CD4-positive, CD25-positive, alpha-beta regulatory T cell (primary cell): ENCODE results near the gene NUDCD3. TPM values are rescaled to one million over a fixed set of nuclear protein-coding genes. Genes with fewer than 3 reads are reported as not detected.
A peak's percentile ranks its signal among the peaks of the same experiment; 100 is the strongest.

ENCODE experiments used
- ATAC-seq, 2 donors: fragments of 150-1000 bp; cut with Tn5 transposase; one replicate each; pipeline ENCODE4 v1.10.0; 2021; ENCODE audit warnings: low read depth in 2 of 2, moderate number of reproducible peaks in 2 of 2, moderate library complexity in 1 of 2
- DNase-seq, 3 donors: peaks; one replicate each; pipeline versions ENCODE4 v3.0.0 to v3.0.0-alpha.2; 2012 to 2022; ENCODE audit warnings: mixed read lengths in 1 of 3
- H3K27ac ChIP-seq: one replicate; pipeline ENCODE4 v1.7.0; 2013; ENCODE audit warnings: mild to moderate bottlenecking, low read length; ENCODE audit not compliant: insufficient read depth, poor library complexity, severe bottlenecking
- H3K27me3 ChIP-seq: one replicate; pipeline ENCODE4 v1.7.0; 2013; ENCODE audit warnings: low read length; ENCODE audit not compliant: control insufficient read depth, insufficient read depth
- H3K36me3 ChIP-seq: one replicate; pipeline ENCODE4 v1.7.0; 2013; ENCODE audit warnings: mild to moderate bottlenecking, low read length, moderate library complexity; ENCODE audit not compliant: control insufficient read depth, insufficient read depth
- H3K4me1 ChIP-seq: 2 replicates; pipeline ENCODE4 v1.7.0; 2013; ENCODE audit warnings: mild to moderate bottlenecking, low read length; ENCODE audit not compliant: insufficient read depth, control insufficient read depth, poor library complexity, severe bottlenecking
- H3K4me3 ChIP-seq: one replicate; pipeline ENCODE4 v1.7.0; 2013; ENCODE audit warnings: low read depth, mild to moderate bottlenecking, low read length, moderate library complexity
- H3K9me3 ChIP-seq, 2 experiments: 1 replicate in 1 of 2; 2 replicates in 1 of 2; pipeline ENCODE4 v1.7.0; 2013; ENCODE audit warnings: low read length in 2 of 2, mild to moderate bottlenecking in 1 of 2, moderate library complexity in 1 of 2; ENCODE audit not compliant: control insufficient read depth in 2 of 2
- H3K27ac Mint-ChIP-seq, 3 donors: one replicate each; pipeline ENCODE4 v1.8.0; 2020 to 2022; ENCODE audit warnings: mild to moderate bottlenecking in 3 of 3, mixed read lengths in 3 of 3, moderate library complexity in 2 of 3
- H3K27me3 Mint-ChIP-seq: one replicate; pipeline ENCODE4 v1.8.0; 2022; ENCODE audit warnings: mild to moderate bottlenecking, mixed read lengths
- H3K36me3 Mint-ChIP-seq: one replicate; pipeline ENCODE4 v1.8.0; 2020; ENCODE audit warnings: mixed read lengths
- H3K4me1 Mint-ChIP-seq, 4 donors: one replicate each; pipeline ENCODE4 v1.8.0; 2020 to 2022; ENCODE audit warnings: mixed read lengths in 4 of 4, mild to moderate bottlenecking in 1 of 4
- H3K4me3 Mint-ChIP-seq, 4 donors: one replicate each; pipeline ENCODE4 v1.8.0; 2020 to 2022; ENCODE audit warnings: mild to moderate bottlenecking in 4 of 4, mixed read lengths in 4 of 4, moderate library complexity in 3 of 4
- H3K9me3 Mint-ChIP-seq, 7 donors: one replicate each; pipeline ENCODE4 v1.8.0; 2020 to 2022; ENCODE audit warnings: mixed read lengths in 7 of 7, mild to moderate bottlenecking in 3 of 7, moderate library complexity in 2 of 7
- polyA plus RNA-seq, 4 donors: library from polyadenylated mRNA; unstranded; fragments of 300-500 nt; fragmentation: Illumina TruSeq; gene quantifications; one replicate each; pipeline ENCODE4 v1.2.3, GENCODE V29; 2021
- total RNA-seq: library from RNA; stranded (reverse); gene quantifications from one replicate; pipeline ENCODE4 v1.2.3, GENCODE V29; 2022

NUDCD3 gene
- total and polyA plus RNA-seq, 5 donors from 2014 or later, result 55.6 to 85.6 (median 70.1) TPM

DNA sequence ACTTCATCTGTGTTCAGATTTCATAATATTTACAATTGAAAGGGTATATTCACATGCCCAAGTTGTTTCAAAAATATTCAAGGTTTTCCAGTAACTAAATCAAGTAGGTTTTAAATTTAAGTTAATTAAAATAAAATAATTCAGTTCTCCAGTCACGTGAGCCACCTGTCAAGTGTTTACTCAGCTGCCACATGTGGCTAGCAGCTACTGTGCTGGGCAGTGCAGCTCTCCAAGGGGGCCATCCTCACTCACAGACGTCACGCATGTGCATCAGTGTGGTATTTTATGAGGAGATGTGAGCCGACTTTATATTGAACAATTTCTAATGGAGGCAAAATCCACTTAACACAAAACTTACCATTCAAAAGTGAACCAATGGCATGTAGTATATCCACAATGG is 95.4 kb downstream of the NUDCD3 start:
- Mint-ChIP-seq H3K4me1 (peaks cover 0 to 5% (median 0%) of the 10 kb centered on the region in 4 donors), H3K4me3 (no peak overlapping the region), H3K9me3 (no peaks in the 10 kb centered on the region), H3K27me3 (no peaks in the 10 kb centered on the region), H3K36me3 (peaks cover 30% of the 10 kb centered on the region), H3K27ac (peak overlapping the region in 1 of 3 donors; percentile 25)
- Histone ChIP-seq H3K27ac (no peak overlapping the region), H3K36me3 (peaks cover 74% of the 10 kb centered on the region), H3K27me3 (no peaks in the 10 kb centered on the region), H3K9me3 (no peaks in the 10 kb centered on the region), H3K4me1 (no peaks in the 10 kb centered on the region), H3K4me3 (no peak overlapping the region)
- DNase-seq, result no peak
- no peak for ATAC-seq

DNA sequence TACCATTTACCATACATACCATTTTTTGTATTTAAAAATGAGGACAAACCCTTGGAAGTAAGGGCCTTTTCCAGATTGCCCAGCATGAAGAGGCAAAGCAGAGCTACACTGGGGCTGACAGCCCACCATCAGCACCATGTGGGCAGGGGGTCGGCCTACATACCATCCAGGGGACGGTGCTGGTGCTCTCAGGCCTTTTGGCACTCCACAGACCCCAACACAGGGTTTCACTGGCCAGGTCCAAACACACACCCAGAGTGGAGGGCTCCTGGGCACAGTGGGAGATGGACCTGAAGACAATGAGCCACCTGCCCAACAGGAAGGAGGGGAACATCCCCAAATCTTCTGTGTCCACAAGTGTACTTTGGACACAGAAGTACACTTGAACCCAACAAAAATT is 95.8 kb downstream of the NUDCD3 start:
- H3K4me3 Mint-ChIP-seq, result no peak overlapping the region
- no peak overlapping the region for H3K27ac Mint-ChIP-seq
- H3K9me3 Mint-ChIP-seq, result no peaks in the 10 kb centered on the region
- H3K4me1 Mint-ChIP-seq, result peaks cover 0 to 5% (median 0%) of the 10 kb centered on the region in 4 donors
- peaks cover 28% of the 10 kb centered on the region for H3K36me3 Mint-ChIP-seq
- H3K36me3 ChIP-seq, result peaks cover 73% of the 10 kb centered on the region
- no peaks in the 10 kb centered on the region for H3K4me1 ChIP-seq
- no peak overlapping the region for H3K4me3 ChIP-seq
- DNase-seq, result no peak
- no peaks in the 10 kb centered on the region for H3K27me3 ChIP-seq
- H3K9me3 ChIP-seq, result no peaks in the 10 kb centered on the region
- H3K27me3 Mint-ChIP-seq, result no peaks in the 10 kb centered on the region
- H3K27ac ChIP-seq, result no peak overlapping the region
- no peak for ATAC-seq

DNA sequence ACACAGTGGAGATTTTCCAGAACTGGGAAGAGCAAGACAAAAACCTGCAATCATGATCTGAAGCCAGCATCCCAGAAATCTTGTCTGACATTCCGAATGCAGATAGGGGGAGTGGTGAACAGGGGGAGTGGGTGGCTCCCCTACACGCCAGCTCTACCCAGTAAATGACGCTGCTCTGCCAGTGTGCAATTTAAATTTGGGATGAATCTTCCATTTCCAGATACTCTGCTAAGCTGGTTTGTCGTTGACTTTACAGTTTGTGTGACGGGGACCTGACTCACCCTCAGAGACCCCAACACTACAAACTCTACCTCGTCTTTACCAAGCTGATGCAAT is 96.4 kb downstream of the NUDCD3 start:
- H3K27me3 ChIP-seq, result no peaks in the 10 kb centered on the region
- no peak overlapping the region for H3K27ac ChIP-seq
- Mint-ChIP-seq H3K4me1 (peaks cover 0 to 8% (median 0%) of the 10 kb centered on the region in 4 donors), H3K36me3 (peaks cover 23% of the 10 kb centered on the region), H3K27ac (no peak overlapping the region), H3K27me3 (no peaks in the 10 kb centered on the region), H3K9me3 (no peaks in the 10 kb centered on the region), H3K4me3 (no peak overlapping the region)
- H3K4me3 ChIP-seq, result no peak overlapping the region
- H3K36me3 ChIP-seq, result peaks cover 73% of the 10 kb centered on the region
- DNase-seq (no peak), ATAC-seq (no peak)
- H3K4me1 ChIP-seq, result no peaks in the 10 kb centered on the region
- no peaks in the 10 kb centered on the region for H3K9me3 ChIP-seq

GRCh38 chr7:44393238-44394111 is 97.0 kb downstream of the NUDCD3 start:
- H3K9me3 ChIP-seq, result no peaks in the 10 kb centered on the region
- no peaks in the 10 kb centered on the region for H3K27me3 Mint-ChIP-seq
- ATAC-seq (no peak), DNase-seq (no peak)
- peaks cover 21% of the 10 kb centered on the region for H3K36me3 Mint-ChIP-seq
- H3K36me3 ChIP-seq, result peaks cover 73% of the 10 kb centered on the region
- no peak overlapping the region for H3K4me3 ChIP-seq
- H3K4me1 ChIP-seq, result no peaks in the 10 kb centered on the region
- no peak overlapping the region for H3K27ac ChIP-seq
- H3K4me1 Mint-ChIP-seq, result peaks cover 0 to 6% (median 0%) of the 10 kb centered on the region in 4 donors
- H3K9me3 Mint-ChIP-seq, result no peaks in the 10 kb centered on the region
- peak overlapping the region in 2 of 3 donors; percentile 32 to 73 for H3K27ac Mint-ChIP-seq
- H3K4me3 Mint-ChIP-seq, result no peak overlapping the region
- no peaks in the 10 kb centered on the region for H3K27me3 ChIP-seq

GRCh38 chr7:44392618-44393010 is 97.8 kb downstream of the NUDCD3 start:
- DNase-seq (no peak), ATAC-seq (no peak)
- H3K27ac ChIP-seq, result no peak overlapping the region
- peak overlapping the region in 1 of 3 donors; percentile 73 for H3K27ac Mint-ChIP-seq
- H3K36me3 ChIP-seq, result peaks cover 76% of the 10 kb centered on the region
- no peak overlapping the region for H3K4me3 ChIP-seq
- H3K27me3 ChIP-seq, result no peaks in the 10 kb centered on the region
- peaks cover 0 to 3% (median 1%) of the 10 kb centered on the region in 4 donors for H3K4me1 Mint-ChIP-seq
- H3K9me3 ChIP-seq, result no peaks in the 10 kb centered on the region
- H3K36me3 Mint-ChIP-seq, result peaks cover 15% of the 10 kb centered on the region
- H3K27me3 Mint-ChIP-seq, result no peaks in the 10 kb centered on the region
- no peaks in the 10 kb centered on the region for H3K4me1 ChIP-seq
- H3K9me3 Mint-ChIP-seq, result no peaks in the 10 kb centered on the region
- H3K4me3 Mint-ChIP-seq, result no peak overlapping the region

- Histone ChIP-seq H3K4me3 (no peak overlapping the region), H3K36me3 (peaks cover 76% of the 10 kb centered on the region), H3K27ac (no peak overlapping the region), H3K9me3 (no peaks in the 10 kb centered on the region), H3K27me3 (no peaks in the 10 kb centered on the region), H3K4me1 (no peaks in the 10 kb centered on the region)
- Mint-ChIP-seq H3K4me1 (peaks cover 0 to 3% (median 1%) of the 10 kb centered on the region in 4 donors), H3K9me3 (no peaks in the 10 kb centered on the region), H3K27me3 (no peaks in the 10 kb centered on the region), H3K36me3 (peaks cover 17% of the 10 kb centered on the region), H3K27ac (peak overlapping the region in 2 of 3 donors; percentile 29 to 42), H3K4me3 (peak overlapping the region in 1 of 4 donors; percentile 29)
- no peak for DNase-seq
- ATAC-seq, result no peak
These were observed 98.5 kb downstream of the NUDCD3 start for GRCh38 chr7:44391746-44392617.

- Mint-ChIP-seq H3K27me3 (no peaks in the 10 kb centered on the region), H3K36me3 (peaks cover 17% of the 10 kb centered on the region), H3K27ac (peak overlapping the region in 2 of 3 donors; percentile 20 to 67), H3K4me1 (peaks cover 0 to 3% (median 1%) of the 10 kb centered on the region in 4 donors), H3K4me3 (no peak overlapping the region), H3K9me3 (no peaks in the 10 kb centered on the region)
- Histone ChIP-seq H3K4me1 (no peaks in the 10 kb centered on the region), H3K27ac (no peak overlapping the region), H3K27me3 (no peaks in the 10 kb centered on the region), H3K9me3 (no peaks in the 10 kb centered on the region), H3K36me3 (peaks cover 84% of the 10 kb centered on the region), H3K4me3 (no peak overlapping the region)
- no peak for DNase-seq
- no peak for ATAC-seq
These were observed 99.3 kb downstream of the NUDCD3 start for GRCh38 chr7:44391171-44391570.
